Measurements from ENCODE around the gene LFNG. TPM values are rescaled to one million over a fixed set of nuclear protein-coding genes. Genes with fewer than 3 reads are reported as not detected.
A peak's percentile ranks its signal among the peaks of the same experiment; 100 is the strongest.

The LFNG gene
- total and polyA plus RNA-seq, 9 of the 15 experiments (the other 6 are each of a cell fraction or from before 2014, with no cell fraction given): 0.03 to 0.89 (median 0.25) TPM; not detected in 1

GRCh38 chr7:2504128-2504888, 15.3 kb upstream of the LFNG start:
- no peaks in the 10 kb centered on the region for H3K9me3 ChIP-seq (replicated peaks; ENCODE audit: control insufficient read depth, insufficient read depth, low read depth, low read length)
- H4K20me1 ChIP-seq (replicated peaks; ENCODE audit: control insufficient read depth, insufficient read depth, low read length): no peaks in the 10 kb centered on the region
- H3K79me2 ChIP-seq (ENCODE audit: control insufficient read depth, insufficient read depth, low read length): no peaks in the 10 kb centered on the region
- CTCF ChIA-PET (ENCODE audit: low intra/inter-chr PET ratio): no interaction called here
- in situ Hi-C loops (cut with MboI): no loop called here
- 18% methylated on average over 20 of the region's 21 CpGs for WGBS (ENCODE audit: insufficient coverage, low coverage, missing lambda C conversion rate)
- FAIRE-seq: no peak
- intact Hi-C loops (cut with micrococcal nuclease): no loop called here
- peaks cover 0 to 60% of the 10 kb centered on the region in 2 experiments; a peak in 2 of 5 replicates for H3K4me1 ChIP-seq (replicated peaks in 1 of 2; ENCODE audit: control insufficient read depth in 2 of 2, insufficient read depth in 2 of 2, low read length in 2 of 2)
- POLR2A ChIA-PET: no interaction called here
- H3K9ac ChIP-seq (ENCODE audit: insufficient read depth in 1 of 2, low read depth in 2 of 2, low read length in 2 of 2): no peak overlapping the region
- H2AFZ ChIP-seq (ENCODE audit: low read depth, low read length): no peak overlapping the region
- TF ChIP-seq CBX5 (IDR thresholded peaks at IDR 0.05; ENCODE audit: borderline replicate concordance, low read depth): no peak
- TF ChIP-seq RBM25 (IDR thresholded peaks at IDR 0.05; ENCODE audit: low read depth, low read length, severe bottlenecking): peak; percentile 67
- TF ChIP-seq KDM1A (IDR thresholded peaks at IDR 0.05): 0 out of 4 replicates have a peak, but pooled peaks of 1 of the 2 experiments have one; percentile 35
- no peak for TF ChIP-seq KLF10 (CRISPR knock-in tag; IDR thresholded peaks at IDR 0.05)
- no peak for TF ChIP-seq CBX2 (IDR thresholded peaks at IDR 0.05; ENCODE audit: insufficient read depth, low read length, poor library complexity, severe bottlenecking)
- TF ChIP-seq HINFP (tag; conservative IDR thresholded peaks at IDR 0.05; ENCODE audit: low read depth): no peak
- TF ChIP-seq HDAC2 (IDR thresholded peaks at IDR 0.05): 0 out of 2 replicates have a peak, but pooled peaks have one; percentile 24
- no peak for TF ChIP-seq SRSF9 (IDR thresholded peaks at IDR 0.05; ENCODE audit: borderline replicate concordance, low read depth, low read length)
- TF ChIP-seq ZNF778 (CRISPR knock-in tag; IDR thresholded peaks at IDR 0.05): no peak
- no peak for TF ChIP-seq RAD21 (CRISPR knock-in tag; conservative IDR thresholded peaks at IDR 0.05 in 1 of 2, IDR thresholded peaks at IDR 0.05 in 1 of 2)
- no peak for TF ChIP-seq JUNB (CRISPR knock-in tag; conservative IDR thresholded peaks at IDR 0.05)
- TF ChIP-seq RBM22 (IDR thresholded peaks at IDR 0.05; ENCODE audit: low read depth, low read length, poor library complexity, severe bottlenecking): no peak
- TF ChIP-seq ZNF584 (CRISPR knock-in tag; IDR thresholded peaks at IDR 0.05; ENCODE audit: low read depth): no peak
- no peak for TF ChIP-seq HOXB6 (CRISPR knock-in tag; IDR thresholded peaks at IDR 0.05; ENCODE audit: borderline replicate concordance)
- TF ChIP-seq BCOR (IDR thresholded peaks at IDR 0.05): peak; percentile 83
- no peak for TF ChIP-seq HNRNPH1 (optimal IDR thresholded peaks at IDR 0.05; ENCODE audit: low read depth, low read length)
- H3K9me1 ChIP-seq (ENCODE audit: control insufficient read depth, insufficient read depth, low read length): no peaks in the 10 kb centered on the region
- BruUV-seq (replicated peaks): no TSS peak
- H3K27ac ChIP-seq (ENCODE audit: extremely low read depth, low read depth, low read length): no peak overlapping the region
- ATAC-seq: no peak; the same call in 2 of the 3 replicates
- DNase-seq (ENCODE audit: extremely low read depth in 1 of 4, low spot score in 3 of 4): no peak
- peaks cover 2 to 54% of the 10 kb centered on the region in 2 experiments; a peak in 2 of 5 replicates for H3K27me3 ChIP-seq (ENCODE audit: control insufficient read depth in 2 of 2, insufficient read depth in 2 of 2, low read length in 2 of 2)
- no peak overlapping the region for H3K4me2 ChIP-seq (ENCODE audit: insufficient read depth, low read length)
- H3K4me3 ChIP-seq: no peak overlapping the region
- no peaks in the 10 kb centered on the region for H3K36me3 ChIP-seq (ENCODE audit: control insufficient read depth, insufficient read depth, low read length)
